Bronchial epithelial cell (primary cell): ENCODE measurements around the gene INTS4. TPM values are rescaled to one million over a fixed set of nuclear protein-coding genes. Genes with fewer than 3 reads are reported as not detected.
"Not testable (repeated sequence)": the region's sequence is repeated elsewhere in the genome, so short reads cannot be mapped to it uniquely, and the experiment has no call there.

ENCODE experiments used
- DNase-seq: peaks from one replicate; pipeline ENCODE4 v3.0.0-alpha.2; 2010; ENCODE audit warnings: low read depth
- FAIRE-seq: peaks from 2 replicates; lab custom pipeline; 2011; peaks lifted over from hg19 to GRCh38; lab: Jason Lieb, UNC
- H3K27me3 ChIP-seq: 2 replicates; pipeline ENCODE4 v1.5.1; 2011; ENCODE audit warnings: low read length; ENCODE audit not compliant: control insufficient read depth, insufficient read depth
- H3K36me3 ChIP-seq: 2 replicates; pipeline ENCODE4 v1.5.1; 2011; ENCODE audit warnings: low read length; ENCODE audit not compliant: control insufficient read depth, insufficient read depth
- H3K4me3 ChIP-seq: 2 replicates; pipeline ENCODE4 v1.5.1; 2011; ENCODE audit warnings: mild to moderate bottlenecking, low read depth, low read length, control low read depth
- CTCF ChIP-seq: IDR thresholded peaks from 2 replicates; pipeline ENCODE4 v1.5.1; 2011; ENCODE audit warnings: mild to moderate bottlenecking, moderate library complexity, low read length, control low read depth, inconsistent platforms; ENCODE audit not compliant: insufficient read depth, severe bottlenecking
- total RNA-seq: library from RNA; depleted of rRNA; stranded (reverse); fragments of >200 nt; gene quantifications from 2 replicates; pipeline ENCODE4 v1.2.1, GENCODE V29; 2014

INTS4 gene
- total RNA-seq, 1 donor from 2014 or later: 29.7 TPM

- no peak for TF ChIP-seq CTCF
- Histone ChIP-seq H3K36me3 (no peaks in the 10 kb centered on the region), H3K4me3 (no peak overlapping the region), H3K27me3 (no peaks in the 10 kb centered on the region)
- FAIRE-seq (no peak), DNase-seq (no peak)
Measured at GRCh38 chr11:78010304-78010703, 15.8 kb upstream of the INTS4 start.

- FAIRE-seq: no peak
Measured at GRCh38 chr11:78009062-78009461, 14.6 kb upstream of the INTS4 start.

GRCh38 chr11:78000193-78000592 is 5.7 kb upstream of the INTS4 start:
- peak; percentile 55 for DNase-seq
- TF ChIP-seq CTCF: peak; percentile 72
- Histone ChIP-seq H3K4me3 (no peak overlapping the region), H3K27me3 (no peaks in the 10 kb centered on the region), H3K36me3 (no peaks in the 10 kb centered on the region)
- no peak for FAIRE-seq

More at GRCh38 chr11:78009062-78009461, 14.6 kb upstream of the INTS4 start:
- Histone ChIP-seq H3K4me3 (no peak overlapping the region), H3K27me3 (no peaks in the 10 kb centered on the region), H3K36me3 (no peaks in the 10 kb centered on the region)
- no peak for DNase-seq
- no peak for TF ChIP-seq CTCF

- no peak for TF ChIP-seq CTCF
- DNase-seq: no peak
- Histone ChIP-seq H3K27me3 (no peaks in the 10 kb centered on the region), H3K4me3 (no peak overlapping the region), H3K36me3 (no peaks in the 10 kb centered on the region)
- no peak for FAIRE-seq
Measured at GRCh38 chr11:77999446-78000030, 5.1 kb upstream of the INTS4 start.

- DNase-seq (no peak), FAIRE-seq (no peak)
- Histone ChIP-seq H3K36me3 (peaks cover 1% of the 10 kb centered on the region), H3K4me3 (peak overlapping the region; percentile 53), H3K27me3 (no peaks in the 10 kb centered on the region)
- TF ChIP-seq CTCF: no peak
Measured at GRCh38 chr11:77993902-77994301, 566 bp downstream of the INTS4 start.

GRCh38 chr11:77990981-77991380 is 3.5 kb downstream of the INTS4 start:
- H3K27me3 ChIP-seq: no peaks in the 10 kb centered on the region
- H3K4me3 ChIP-seq: no peak overlapping the region
- no peak for TF ChIP-seq CTCF
- peaks cover 3% of the 10 kb centered on the region for H3K36me3 ChIP-seq
- DNase-seq: no peak
- FAIRE-seq: no peak

- DNase-seq, H3K36me3 ChIP-seq, H3K27me3 ChIP-seq, FAIRE-seq, H3K4me3 ChIP-seq: not testable (repeated sequence)
Measured at GRCh38 chr11:77986456-77986855, 8.0 kb downstream of the INTS4 start.
